ENCODE data around the gene ADISSP. TPM values are rescaled to one million over a fixed set of nuclear protein-coding genes. Genes with fewer than 3 reads are reported as not detected.
"Not testable (repeated sequence)": the region's sequence is repeated elsewhere in the genome, so short reads cannot be mapped to it uniquely, and the experiment has no call there.

Gene ADISSP
- total RNA-seq, 4 donors from 2014 or later: 3.0 to 19.9 (median 16.3) TPM

DNA sequence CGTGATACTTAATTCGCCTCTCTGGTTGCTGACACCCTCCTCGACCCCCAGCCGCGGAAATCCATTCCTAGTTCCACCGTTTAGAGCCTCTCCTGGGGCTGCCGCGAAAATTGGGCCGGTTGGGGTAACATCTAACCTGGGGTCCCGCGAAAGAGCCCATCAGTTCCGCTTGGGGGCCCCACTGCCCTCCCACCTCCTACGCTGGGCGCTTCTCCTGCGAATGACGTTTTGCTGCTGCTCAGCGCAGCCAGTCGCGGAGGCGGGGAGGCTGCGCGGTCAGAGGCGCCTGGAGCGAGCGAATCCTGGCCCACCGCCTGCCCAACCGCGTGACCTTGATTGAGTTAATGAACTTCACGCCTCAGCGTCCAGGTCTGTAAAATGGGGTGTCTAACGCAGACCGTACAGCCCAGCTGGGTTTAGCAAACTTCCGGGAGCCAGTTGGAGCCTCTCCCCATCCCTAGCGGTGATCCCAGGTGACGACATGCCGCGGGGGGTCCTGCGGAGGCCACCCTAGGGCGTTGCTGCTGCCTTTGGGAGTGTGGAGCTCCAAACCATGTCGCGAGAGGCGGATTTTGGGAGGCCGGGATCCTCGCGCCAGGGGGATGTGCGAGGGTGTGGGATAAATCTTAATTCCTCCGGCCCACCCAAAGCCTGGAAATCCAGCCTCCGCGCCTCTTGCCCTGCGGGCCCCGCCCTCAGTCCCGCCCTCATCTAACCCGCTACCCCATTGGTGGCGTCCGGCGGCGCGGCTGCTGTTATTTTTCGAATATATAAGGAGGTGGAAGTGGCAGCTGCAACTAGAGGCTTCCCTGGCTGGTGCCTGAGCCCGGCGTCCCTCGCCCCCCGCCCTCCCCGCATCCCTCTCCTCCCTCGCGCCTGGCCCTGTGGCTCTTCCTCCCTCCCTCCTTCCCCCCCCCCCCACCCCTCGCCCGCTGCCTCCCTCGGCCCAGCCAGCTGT, 28.2 kb upstream of the ADISSP start, which contains the start of gene CDC25B:
Gene CDC25B (plus strand): TSS at position 800 of the 958 bp plus-strand sequence. CDS start 222 bp downstream, outside the sequence.
- intact Hi-C loops (cut with DNase I; ENCODE audit: low total_unique reads): no loop called here
- WGBS, 2 donors (ENCODE audit: low coverage in 1 of 2): 1% methylated on average over 52 of the region's 69 CpGs; no CpG with 5 or more reads in 1 of the 2 donors

DNA sequence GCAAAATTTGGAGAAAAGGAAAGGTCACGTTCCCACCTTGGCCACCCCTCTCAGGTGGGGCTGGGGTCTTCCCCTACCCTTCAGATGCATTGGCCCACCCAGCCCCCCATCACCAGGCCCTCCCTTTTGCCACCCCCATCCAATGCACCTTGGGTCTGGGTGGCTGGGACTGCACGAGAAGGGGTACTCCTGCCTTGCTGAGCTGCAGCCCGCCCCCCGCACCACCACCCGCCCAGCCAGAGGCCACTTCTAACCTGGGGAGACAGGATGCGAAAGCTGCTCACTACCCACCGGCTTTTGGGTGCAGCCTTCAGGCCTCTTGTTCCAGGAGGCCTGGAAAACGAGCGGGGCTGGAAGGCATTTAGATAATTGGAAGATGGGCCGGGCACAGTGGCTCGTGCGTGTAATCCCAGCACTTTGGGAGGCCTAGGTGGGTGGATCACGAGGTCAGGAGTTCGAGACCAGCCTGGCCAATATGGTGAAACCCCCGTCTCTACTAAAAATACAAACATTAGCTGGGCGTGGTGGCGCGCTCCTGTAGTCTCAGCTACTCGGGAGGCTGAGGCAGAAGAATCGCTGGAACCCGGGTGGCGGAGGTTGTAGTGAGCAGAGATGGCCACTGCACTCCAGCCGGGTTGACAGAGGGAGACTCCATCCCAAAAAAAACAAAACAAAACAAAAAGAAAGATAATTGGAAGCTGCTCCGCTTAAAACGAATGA, 27.3 kb upstream of the ADISSP start:
- no peak for TF ChIP-seq POLR2AphosphoS5 (IDR thresholded peaks at IDR 0.05)
- TF ChIP-seq, protein P1, sequence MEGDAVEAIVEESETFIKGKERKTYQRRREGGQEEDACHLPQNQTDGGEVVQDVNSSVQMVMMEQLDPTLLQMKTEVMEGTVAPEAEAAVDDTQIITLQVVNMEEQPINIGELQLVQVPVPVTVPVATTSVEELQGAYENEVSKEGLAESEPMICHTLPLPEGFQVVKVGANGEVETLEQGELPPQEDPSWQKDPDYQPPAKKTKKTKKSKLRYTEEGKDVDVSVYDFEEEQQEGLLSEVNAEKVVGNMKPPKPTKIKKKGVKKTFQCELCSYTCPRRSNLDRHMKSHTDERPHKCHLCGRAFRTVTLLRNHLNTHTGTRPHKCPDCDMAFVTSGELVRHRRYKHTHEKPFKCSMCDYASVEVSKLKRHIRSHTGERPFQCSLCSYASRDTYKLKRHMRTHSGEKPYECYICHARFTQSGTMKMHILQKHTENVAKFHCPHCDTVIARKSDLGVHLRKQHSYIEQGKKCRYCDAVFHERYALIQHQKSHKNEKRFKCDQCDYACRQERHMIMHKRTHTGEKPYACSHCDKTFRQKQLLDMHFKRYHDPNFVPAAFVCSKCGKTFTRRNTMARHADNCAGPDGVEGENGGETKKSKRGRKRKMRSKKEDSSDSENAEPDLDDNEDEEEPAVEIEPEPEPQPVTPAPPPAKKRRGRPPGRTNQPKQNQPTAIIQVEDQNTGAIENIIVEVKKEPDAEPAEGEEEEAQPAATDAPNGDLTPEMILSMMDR (IDR thresholded peaks at IDR 0.05): no peak
- no peak for TF ChIP-seq POLR2A (IDR thresholded peaks at IDR 0.05)
- TF ChIP-seq EP300 (IDR thresholded peaks at IDR 0.05; ENCODE audit: low read depth): no peak
- intact Hi-C loops (cut with DNase I; ENCODE audit: low total_unique reads) (no loop called here), in situ Hi-C loops (cut with MboI; ENCODE audit: low pct_ligation_motif_present in 1 of 4, low pct_unique_long_range_greater_than_20kb in 1 of 4, low sequenced_read_pairs in 3 of 4) (no loop called here)
- Histone ChIP-seq H3K36me3 (no peaks in the 10 kb centered on the region), H3K4me3 (peak overlapping the region in 3 of 4 donors; percentile 43 to 56 (median 52)), H3K9me3 (no peaks in the 10 kb centered on the region), H3K4me1 (peaks cover 18 to 39% (median 34%) of the 10 kb centered on the region in 4 donors), H3K27me3 (no peaks in the 10 kb centered on the region), H3K27ac (peak overlapping the region; percentile 89 to 97 (median 94))
- 81% methylated on average over 25 of the region's 25 CpGs; no CpG with 5 or more reads in 1 of the 2 donors for WGBS, 2 donors (ENCODE audit: low coverage in 1 of 2)
- no peak for DNase-seq

More for the DNA sequence above, 28.2 kb upstream of the ADISSP start, which contains the start of gene CDC25B:
- peak within 1 kb of the TSS; percentile 43 to 60 (median 54) for H3K4me3 ChIP-seq
- peak within 1 kb of the TSS; percentile 89 to 97 (median 94) for H3K27ac ChIP-seq
- no peaks in the 10 kb centered on the region for H3K27me3 ChIP-seq
- H3K9me3 ChIP-seq: no peaks in the 10 kb centered on the region
- H3K36me3 ChIP-seq: no peaks in the 10 kb centered on the region
- peak; percentile 65 to 71 (median 67) for TF ChIP-seq POLR2AphosphoS5 (IDR thresholded peaks at IDR 0.05)
- TF ChIP-seq EP300 (IDR thresholded peaks at IDR 0.05; ENCODE audit: low read depth): no peak
- peak; percentile 45 for TF ChIP-seq POLR2A (IDR thresholded peaks at IDR 0.05)
- TF ChIP-seq, protein P1 (IDR thresholded peaks at IDR 0.05): peak; percentile 49 to 95 (median 58)
- peak; percentile 96 for DNase-seq
- in situ Hi-C loops (cut with MboI; ENCODE audit: low pct_ligation_motif_present in 1 of 4, low pct_unique_long_range_greater_than_20kb in 1 of 4, low sequenced_read_pairs in 3 of 4): no loop called here
- H3K4me1 ChIP-seq: peaks cover 18 to 46% (median 40%) of the 10 kb centered on the region in 4 donors

DNA sequence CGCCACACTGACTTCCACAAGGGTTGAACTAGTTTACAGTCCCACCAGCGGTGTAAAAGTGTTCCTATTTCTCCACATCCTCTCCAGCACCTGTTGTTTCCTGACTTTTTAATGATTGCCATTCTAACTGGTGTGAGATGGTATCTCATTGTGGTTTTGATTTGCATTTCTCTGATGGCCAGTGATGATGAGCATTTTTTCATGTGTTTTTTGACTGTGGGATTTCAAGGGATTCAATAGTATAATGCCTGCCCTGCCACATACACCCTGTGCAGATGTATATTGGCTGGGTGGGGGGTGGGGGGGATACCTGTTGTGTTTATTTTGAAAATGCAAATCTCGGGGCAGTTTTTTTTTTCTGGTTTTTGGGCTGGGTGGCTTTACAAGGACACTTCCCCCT, 26.6 kb upstream of the ADISSP start:
- intact Hi-C loops (cut with DNase I; ENCODE audit: low total_unique reads); H3K9me3 ChIP-seq; in situ Hi-C loops (cut with MboI; ENCODE audit: low pct_ligation_motif_present in 1 of 4, low pct_unique_long_range_greater_than_20kb in 1 of 4, low sequenced_read_pairs in 3 of 4); H3K4me3 ChIP-seq; H3K27me3 ChIP-seq; H3K36me3 ChIP-seq; DNase-seq: not testable (repeated sequence)
- Histone ChIP-seq H3K27ac (peak overlapping the region in 1 of 4 donors; percentile 94), H3K4me1 (peaks cover 16 to 32% (median 29%) of the 10 kb centered on the region in 4 donors)
- 29 to 61% methylated on average over 1 of the region's 3 CpGs for WGBS, 2 donors (ENCODE audit: low coverage in 1 of 2)

DNA sequence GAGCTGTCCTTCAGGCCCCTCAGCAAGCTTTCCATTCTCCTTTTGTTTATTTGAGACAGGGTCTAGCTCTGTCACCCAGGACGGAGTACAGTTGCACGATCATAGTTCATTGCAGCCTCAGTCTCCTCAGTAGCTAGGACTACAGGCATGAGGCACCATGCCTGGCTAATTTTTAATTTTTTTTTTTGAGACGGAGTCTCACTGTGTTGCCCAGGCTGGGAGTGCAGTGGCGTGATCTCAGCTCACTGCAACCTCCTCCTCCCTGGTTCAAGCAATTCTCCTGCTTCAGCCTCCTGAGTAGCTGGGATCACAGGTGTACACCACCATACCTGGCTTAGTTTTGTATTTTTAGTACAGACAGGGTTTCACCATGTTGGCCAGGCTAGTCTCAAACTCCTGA, 21.6 kb upstream of the ADISSP start:
- H3K36me3 ChIP-seq; in situ Hi-C loops (cut with MboI; ENCODE audit: low pct_ligation_motif_present in 1 of 4, low pct_unique_long_range_greater_than_20kb in 1 of 4, low sequenced_read_pairs in 3 of 4): not testable (repeated sequence)
- WGBS, 2 donors (ENCODE audit: low coverage in 1 of 2): 80 to 93% methylated on average over 2 to 4 of the region's 4 CpGs

More for the DNA sequence above, 21.6 kb upstream of the ADISSP start:
- H3K4me3 ChIP-seq; DNase-seq; intact Hi-C loops (cut with DNase I; ENCODE audit: low total_unique reads); H3K9me3 ChIP-seq; H3K27me3 ChIP-seq: not testable (repeated sequence)
- peak overlapping the region in 3 of 4 donors; percentile 26 to 63 (median 44) for H3K27ac ChIP-seq
- peaks cover 23 to 40% (median 31%) of the 10 kb centered on the region in 4 donors for H3K4me1 ChIP-seq
